C4-2B (cell line): Measurements from ENCODE around the gene HSPA4.

ENCODE experiments used
- H3K27ac ChIP-seq: fragments of 450-650 bp; 2 replicates; pipeline ENCODE4 v1.5.1; 2017
- CTCF ChIP-seq: fragments of 450-650 bp; conservative IDR thresholded peaks from 2 replicates; pipeline ENCODE4 v1.5.1; 2017; ENCODE audit warnings: mild to moderate bottlenecking
- ZFX ChIP-seq: fragments of 450-650 bp; IDR thresholded peaks from 2 replicates; pipeline ENCODE4 v1.6.1; 2017

The HSPA4 gene

GRCh38 chr5:133142782-133143181 lies 91.0 kb downstream of the HSPA4 start:
- H3K27ac ChIP-seq = no peak overlapping the region
- TF ChIP-seq CTCF (no peak), ZFX (no peak)

DNA sequence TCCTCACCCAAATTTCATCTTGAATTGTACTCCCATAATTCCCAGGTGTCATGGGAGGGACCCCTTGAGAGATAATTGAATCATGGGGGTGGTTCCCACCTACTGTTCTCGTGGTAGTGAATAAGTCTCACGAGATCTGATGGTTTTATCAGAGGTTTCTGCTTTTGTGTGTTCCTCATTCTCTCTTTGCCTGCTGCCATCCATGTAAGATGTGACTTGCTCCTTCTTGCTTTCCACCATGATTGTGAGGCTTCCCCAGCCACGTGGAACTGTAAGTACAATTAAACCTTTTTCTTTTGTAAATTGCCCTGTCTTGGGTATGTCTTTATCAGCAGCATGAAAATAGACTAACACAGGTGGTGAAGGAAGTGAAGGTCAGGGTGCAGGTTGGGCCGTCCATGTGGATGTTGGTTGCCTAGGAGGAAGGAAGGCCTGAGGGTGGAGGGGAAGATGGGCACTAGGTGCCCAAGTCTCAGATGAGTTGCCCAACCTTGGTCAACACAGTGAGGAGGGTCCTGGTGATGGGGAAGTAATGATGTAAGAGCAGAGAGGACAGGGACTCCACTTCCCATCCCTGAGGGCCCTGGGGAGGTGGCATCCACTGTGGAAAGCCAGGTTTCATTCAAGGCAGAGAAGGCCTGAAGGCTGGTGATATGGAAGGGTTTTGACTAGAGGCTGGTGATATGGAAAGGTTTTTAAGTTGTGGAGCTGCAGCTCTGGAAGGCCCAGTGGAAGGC lies 92.6 kb downstream of the HSPA4 start:
- no peak overlapping the region for H3K27ac ChIP-seq
- TF ChIP-seq ZFX (no peak), CTCF (no peak)

GRCh38 chr5:133145436-133146170 lies 93.8 kb downstream of the HSPA4 start:
- H3K27ac ChIP-seq = no peak overlapping the region
- TF ChIP-seq CTCF (no peak), ZFX (no peak)

- no peak for TF ChIP-seq CTCF
- TF ChIP-seq ZFX = no peak
- no peak overlapping the region for H3K27ac ChIP-seq
Observed at GRCh38 chr5:133147411-133147810, 95.6 kb downstream of the HSPA4 start.

- TF ChIP-seq CTCF (no peak), ZFX (no peak)
- no peak overlapping the region for H3K27ac ChIP-seq
Observed at GRCh38 chr5:133147815-133148567, 96.2 kb downstream of the HSPA4 start.

DNA sequence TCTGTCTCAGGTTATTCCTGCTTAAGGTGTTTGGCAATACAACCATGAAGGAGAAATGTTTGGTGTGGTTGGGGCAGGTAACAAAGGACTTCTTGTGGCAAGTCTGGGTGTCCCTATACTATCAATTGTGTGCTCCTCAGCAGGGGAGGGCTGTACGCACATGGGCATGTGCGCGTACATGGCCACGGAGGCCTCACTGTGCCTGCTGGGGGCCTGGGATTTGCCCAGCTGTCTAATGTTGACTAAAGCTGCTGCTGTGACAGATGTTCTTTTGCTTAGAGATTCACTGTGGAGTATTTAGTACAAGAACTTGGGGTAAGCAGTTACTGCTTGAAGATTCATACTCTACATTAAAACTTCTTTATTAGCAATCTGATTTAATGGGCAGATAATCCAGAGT lies 97.5 kb downstream of the HSPA4 start:
- no peak for TF ChIP-seq ZFX
- H3K27ac ChIP-seq = no peak overlapping the region

GRCh38 chr5:133150909-133151544 lies 99.2 kb downstream of the HSPA4 start:
- no peak overlapping the region for H3K27ac ChIP-seq
- no peak for TF ChIP-seq CTCF
- no peak for TF ChIP-seq ZFX
